Breast epithelium (tissue), 4 donors: ENCODE data around the gene YJEFN3. TPM values are rescaled to one million over a fixed set of nuclear protein-coding genes. Genes with fewer than 3 reads are reported as not detected.

ENCODE experiments used
- DNase-seq, 2 donors: peaks; one replicate each; pipeline ENCODE4 v3.0.0-alpha.2; 2019; ENCODE audit warnings: low spot score in 2 of 2
- H3K27ac ChIP-seq, 2 donors: fragments of 200-600 bp; sonication (generic) in 1 of 2; one replicate each; pipeline ENCODE4 v1.5.1; 2016 to 2019; ENCODE audit warnings: mild to moderate bottlenecking in 1 of 2
- H3K27me3 ChIP-seq, 2 donors: fragments of 200-600 bp; sonication (generic) in 1 of 2; one replicate each; pipeline versions ENCODE4 v1.5.1 to v1.6.0; 2017 to 2019; ENCODE audit warnings: control low read depth in 1 of 2, mild to moderate bottlenecking in 1 of 2
- H3K36me3 ChIP-seq: fragments of 200-600 bp; one replicate; pipeline ENCODE4 v1.5.1; 2019
- H3K4me1 ChIP-seq, 2 donors: fragments of 200-600 bp; sonication (generic); one replicate each; pipeline ENCODE4 v1.5.1; 2016 to 2019; ENCODE audit warnings: control low read depth in 1 of 2
- H3K4me3 ChIP-seq, 3 donors: fragments of 200-600 bp; sonication (generic); 1 replicate in 2 of 3; 2 replicates in 1 of 3; pipeline ENCODE4 v1.5.1; 2016 to 2019; ENCODE audit warnings: mild to moderate bottlenecking in 3 of 3, moderate library complexity in 2 of 3
- H3K9me3 ChIP-seq, 2 donors: fragments of 200-600 bp; sonication (generic) in 1 of 2; one replicate each; pipeline ENCODE4 v1.5.1; 2016 to 2019; ENCODE audit warnings: control low read depth in 1 of 2
- CTCF ChIP-seq, 3 donors: fragments of 450-650 bp; IDR thresholded peaks; one replicate each; pipeline ENCODE4 v1.5.1; 2016 to 2017; ENCODE audit warnings: antibody characterized with exemption in 3 of 3, mild to moderate bottlenecking in 3 of 3, moderate library complexity in 3 of 3
- POLR2A ChIP-seq: fragments of 450-650 bp; IDR thresholded peaks from one replicate; pipeline ENCODE4 v1.6.1; 2016; ENCODE audit warnings: antibody characterized with exemption, mild to moderate bottlenecking, moderate library complexity
- POLR2AphosphoS5 ChIP-seq, 3 donors: sonication (generic); formaldehyde crosslinking; IDR thresholded peaks; one replicate each; pipeline ENCODE4 v1.6.1; 2017; ENCODE audit warnings: antibody characterized with exemption in 3 of 3
- intact Hi-C: fragments of 100-400 bp; cut with DNase I; formaldehyde crosslinking; loops from one replicate; pipeline ENCODE4 v1.15.1; 2023; ENCODE audit warnings: low total_unique reads
- total RNA-seq, 3 donors: library from RNA; depleted of rRNA; stranded (reverse); fragments of >200 nt; gene quantifications; one replicate each; pipeline ENCODE4 v1.1.0, GENCODE V29; 2016

The YJEFN3 gene
- total RNA-seq, 3 donors from 2014 or later = 0.88 to 2.0 (median 1.3) TPM

GRCh38 chr19:19531951-19532805, 3.5 kb downstream of the YJEFN3 start:
- TF ChIP-seq POLR2A (no peak), POLR2AphosphoS5 (IDR thresholded peaks at IDR 0.05) (peak in 2 of 3 donors; percentile 35 to 52), CTCF (IDR thresholded peaks at IDR 0.05) (peak; percentile 79 to 95 (median 89))
- no peaks in the 10 kb centered on the region for H3K27me3 ChIP-seq
- H3K27ac ChIP-seq = no peak overlapping the region
- intact Hi-C loops = loop anchor here (5.0 to 10.0 kb wide), 2 partner anchors 115 to 423 kb away; no protein-coding TSS in a partner anchor
- no peaks in the 10 kb centered on the region for H3K9me3 ChIP-seq
- H3K4me3 ChIP-seq = no peak overlapping the region
- peaks cover 4% of the 10 kb centered on the region for H3K36me3 ChIP-seq
- H3K4me1 ChIP-seq = no peaks in the 10 kb centered on the region
- DNase-seq = peak; percentile 62 to 84

DNA sequence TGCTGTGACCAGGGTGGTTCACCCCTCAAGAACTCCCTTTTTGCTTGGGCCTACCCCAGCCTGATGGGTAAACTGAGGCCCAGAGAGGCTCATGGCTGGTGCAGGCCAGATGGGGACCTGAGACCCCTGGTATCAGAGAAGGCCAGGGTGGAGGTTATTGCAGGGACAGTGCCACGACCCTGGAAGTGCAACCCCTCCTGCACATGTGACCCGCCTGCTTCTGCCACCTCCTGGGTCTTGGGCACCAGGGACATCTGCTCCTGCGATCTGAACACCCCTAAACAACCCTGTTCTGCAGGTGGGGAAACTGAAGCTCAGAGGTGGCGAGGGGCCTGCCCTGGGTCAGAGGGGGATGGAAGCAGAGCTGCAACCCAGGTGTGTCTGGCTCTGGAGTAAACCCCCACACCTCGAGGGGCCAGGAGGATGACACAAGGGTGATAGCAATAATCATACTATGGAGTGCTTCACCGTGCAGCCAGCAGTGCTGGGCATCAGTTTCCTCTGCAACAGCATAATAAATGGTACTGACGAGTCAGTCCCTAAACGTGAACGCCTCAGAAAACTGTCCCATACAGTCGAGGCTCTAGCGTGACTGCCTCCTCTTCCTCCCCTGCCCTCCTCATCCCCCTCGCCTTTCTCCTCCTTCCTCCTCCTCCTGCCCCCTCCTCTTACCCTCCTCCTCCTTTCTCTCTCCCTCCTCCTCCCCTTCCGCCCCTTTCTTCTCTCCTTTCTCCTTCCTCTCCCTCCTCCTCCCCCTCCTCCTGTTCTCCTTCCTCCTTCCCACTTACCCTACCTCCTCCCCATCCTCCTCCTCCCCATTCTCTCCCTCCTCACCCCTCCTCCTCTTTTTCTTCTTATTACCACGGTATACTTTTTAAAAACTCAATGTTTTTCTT, 4.3 kb downstream of the YJEFN3 start:
- DNase-seq = no peak
- Histone ChIP-seq H3K9me3 (no peaks in the 10 kb centered on the region), H3K27me3 (no peaks in the 10 kb centered on the region), H3K36me3 (peaks cover under 1% of the 10 kb centered on the region), H3K4me1 (no peaks in the 10 kb centered on the region), H3K27ac (no peak overlapping the region), H3K4me3 (no peak overlapping the region)
- no peak for TF ChIP-seq CTCF (IDR thresholded peaks at IDR 0.05)
- TF ChIP-seq POLR2AphosphoS5 (IDR thresholded peaks at IDR 0.05) = no peak
- TF ChIP-seq POLR2A = no peak
- intact Hi-C loops = loop anchor here (5.0 to 10.0 kb wide), 2 partner anchors 114 to 422 kb away; no protein-coding TSS in a partner anchor

- no peaks in the 10 kb centered on the region for H3K27me3 ChIP-seq
- no peaks in the 10 kb centered on the region for H3K9me3 ChIP-seq
- no peak overlapping the region for H3K27ac ChIP-seq
- H3K4me1 ChIP-seq = no peaks in the 10 kb centered on the region
- DNase-seq = no peak
- intact Hi-C loops = loop anchor here (5.0 to 10.0 kb wide), 2 partner anchors 113 to 421 kb away; no protein-coding TSS in a partner anchor
- no peaks in the 10 kb centered on the region for H3K36me3 ChIP-seq
- TF ChIP-seq CTCF (IDR thresholded peaks at IDR 0.05) = no peak
- no peak for TF ChIP-seq POLR2AphosphoS5 (IDR thresholded peaks at IDR 0.05)
- no peak for TF ChIP-seq POLR2A
- H3K4me3 ChIP-seq = no peak overlapping the region
These were observed 5.1 kb downstream of the YJEFN3 start for GRCh38 chr19:19533841-19534240.

- Histone ChIP-seq H3K27me3 (no peaks in the 10 kb centered on the region), H3K4me3 (no peak overlapping the region), H3K4me1 (no peaks in the 10 kb centered on the region), H3K9me3 (no peaks in the 10 kb centered on the region), H3K27ac (no peak overlapping the region), H3K36me3 (no peaks in the 10 kb centered on the region)
- no peak for DNase-seq
- no peak for TF ChIP-seq POLR2AphosphoS5 (IDR thresholded peaks at IDR 0.05)
- TF ChIP-seq POLR2A = no peak
- no peak for TF ChIP-seq CTCF (IDR thresholded peaks at IDR 0.05)
- intact Hi-C loops = loop anchor here (5.0 to 10.0 kb wide), 2 partner anchors 113 to 420 kb away; no protein-coding TSS in a partner anchor
These were observed 6.0 kb downstream of the YJEFN3 start for GRCh38 chr19:19534556-19535265.
